GM19455 (cell line): ENCODE results near the gene MAP2.

Source experiments
- ATAC-seq: cut with Tn5 transposase; IDR thresholded peaks from one replicate; pipeline ENCODE4 v1.9.1; 2021; ENCODE audit not compliant: unreplicated experiment

MAP2 gene

DNA sequence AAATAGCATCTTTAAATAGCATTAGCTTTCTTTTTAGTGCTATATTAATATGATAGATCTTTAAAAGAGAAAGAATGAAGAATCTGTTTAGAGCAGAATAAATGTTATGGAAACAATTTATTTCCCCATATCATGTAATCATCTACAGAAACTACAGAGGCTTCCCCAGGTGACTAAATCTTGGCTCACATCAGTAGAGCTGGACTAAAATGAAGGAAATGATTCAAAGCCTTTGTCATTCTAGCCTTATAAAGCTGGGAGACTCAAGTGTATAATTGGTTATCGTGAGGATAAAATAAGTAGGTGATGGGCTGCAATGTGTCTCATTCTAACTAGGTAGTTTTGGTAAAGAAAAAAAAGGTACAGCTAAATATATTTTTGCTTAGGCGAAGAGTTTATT is 264.5 kb downstream of the MAP2 start:
- ATAC-seq: no peak

DNA sequence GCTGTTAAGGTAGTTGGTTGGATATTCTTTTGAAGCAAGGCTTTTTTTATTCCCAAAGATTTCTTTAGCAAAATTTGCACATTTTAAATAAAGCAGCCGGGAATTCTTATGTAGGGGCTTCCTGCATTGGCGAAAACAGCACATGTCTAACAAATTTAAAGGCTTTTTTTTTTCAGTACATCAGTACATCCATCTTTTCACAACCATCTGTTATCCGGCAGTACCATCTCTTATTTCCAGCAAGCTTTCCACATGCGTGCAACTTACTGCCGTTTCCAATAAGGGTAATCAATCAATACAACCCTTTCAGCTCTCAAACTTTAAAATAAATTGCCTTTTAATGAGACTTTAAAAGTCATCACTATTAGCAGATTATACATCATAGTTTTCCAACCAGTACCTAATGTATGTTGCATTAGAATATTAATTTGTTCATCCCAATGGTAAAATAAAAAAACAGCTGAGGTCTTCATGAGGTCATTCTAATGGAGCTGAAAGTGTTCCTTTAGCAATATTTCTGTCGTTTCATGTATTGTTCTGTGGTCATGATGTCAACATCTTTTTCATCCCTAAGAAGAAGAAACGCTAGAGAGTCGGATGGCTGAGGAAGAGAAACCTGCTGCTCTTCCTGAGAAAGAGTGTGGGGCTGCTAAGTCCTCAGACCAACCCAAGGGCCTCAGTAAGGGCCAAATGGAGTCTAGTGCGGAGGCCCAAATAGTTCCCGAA is 266.3 kb downstream of the MAP2 start:
- ATAC-seq: no peak

DNA sequence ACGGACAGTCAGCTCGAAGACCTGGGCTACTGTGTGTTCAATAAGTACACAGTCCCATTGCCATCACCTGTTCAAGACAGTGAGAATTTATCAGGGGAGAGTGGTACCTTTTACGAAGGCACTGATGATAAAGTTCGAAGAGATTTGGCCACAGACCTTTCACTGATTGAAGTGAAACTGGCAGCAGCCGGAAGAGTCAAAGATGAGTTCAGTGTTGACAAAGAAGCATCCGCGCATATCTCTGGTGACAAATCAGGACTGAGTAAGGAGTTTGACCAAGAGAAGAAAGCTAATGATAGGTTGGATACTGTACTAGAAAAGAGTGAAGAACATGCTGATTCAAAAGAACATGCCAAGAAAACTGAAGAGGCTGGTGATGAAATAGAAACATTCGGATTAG is 270.9 kb downstream of the MAP2 start:
- peak; percentile 47 for ATAC-seq

DNA sequence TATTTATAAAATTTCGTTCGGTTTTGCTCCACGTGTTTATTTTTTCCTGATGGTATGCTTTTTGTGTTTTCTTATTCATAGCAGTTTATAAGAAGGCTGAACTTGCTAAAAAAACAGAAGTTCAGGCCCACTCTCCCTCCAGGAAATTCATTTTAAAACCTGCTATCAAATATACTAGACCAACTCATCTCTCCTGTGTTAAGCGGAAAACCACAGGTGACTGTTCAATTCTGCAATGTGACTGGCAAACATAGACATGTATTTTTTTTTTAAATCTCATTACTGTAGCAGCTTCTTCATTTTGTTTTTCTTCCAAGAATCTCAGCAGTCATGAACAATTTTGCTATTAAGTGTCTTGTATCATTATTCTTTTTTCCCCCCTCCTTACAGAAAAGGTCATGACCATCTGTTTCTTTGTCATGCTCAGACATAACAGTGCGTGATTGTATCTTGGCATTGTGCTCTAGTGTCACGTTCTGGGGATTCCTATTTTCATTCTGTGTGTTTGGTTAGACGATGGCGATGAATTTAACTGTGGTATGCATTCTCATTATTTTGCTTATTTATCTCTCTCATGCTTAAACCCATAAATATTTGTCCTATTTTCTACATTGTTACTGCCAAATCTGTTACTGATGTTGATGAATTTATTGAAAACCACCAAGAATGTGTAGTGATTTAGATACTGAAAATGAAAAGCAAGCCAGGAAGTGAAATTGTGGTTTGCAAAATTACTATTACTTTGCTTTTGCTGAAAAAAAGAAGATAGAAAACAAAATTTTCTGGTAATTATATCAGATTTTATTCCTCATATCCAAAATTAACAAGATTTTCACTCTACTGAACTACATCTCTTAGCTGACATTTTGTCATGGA is 273.2 kb downstream of the MAP2 start:
- ATAC-seq: peak; percentile 73

DNA sequence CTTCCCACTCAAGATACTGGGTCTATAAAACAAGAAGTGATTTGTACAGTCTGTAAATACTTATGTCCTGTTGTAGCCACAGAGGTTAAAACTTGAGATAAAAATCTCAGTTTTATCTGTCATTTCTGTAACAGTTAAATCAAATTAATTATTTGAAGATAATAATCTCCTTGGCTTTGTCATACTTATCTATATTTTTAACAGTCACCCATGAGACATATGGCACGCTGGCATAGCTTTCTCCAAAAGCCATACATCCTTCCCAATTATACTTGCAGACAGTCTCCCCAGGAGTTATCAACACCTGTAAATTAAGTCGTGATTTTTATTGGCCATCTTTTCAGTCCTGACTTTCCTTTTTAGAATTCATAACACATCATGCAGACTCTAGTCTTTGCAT is 278.9 kb downstream of the MAP2 start:
- no peak for ATAC-seq

DNA sequence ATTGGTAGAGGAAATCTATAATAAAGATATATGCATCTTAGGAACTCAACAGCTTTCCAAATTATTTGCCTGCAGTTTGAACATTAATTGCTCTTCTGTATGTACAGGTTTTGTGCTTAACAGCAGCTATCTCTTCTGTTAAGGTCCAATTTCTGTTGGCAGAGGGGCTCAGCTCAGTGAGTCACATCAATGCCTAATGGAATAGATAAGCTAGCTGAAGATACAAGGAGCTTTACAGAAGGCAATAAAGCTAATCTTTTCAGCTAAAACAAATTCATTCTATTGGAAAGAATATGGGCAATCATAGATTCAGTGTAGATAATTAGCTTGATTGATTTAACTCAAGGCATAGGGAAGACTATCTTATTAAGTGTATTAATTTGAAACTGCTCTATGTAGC is 289.4 kb downstream of the MAP2 start:
- ATAC-seq: no peak

DNA sequence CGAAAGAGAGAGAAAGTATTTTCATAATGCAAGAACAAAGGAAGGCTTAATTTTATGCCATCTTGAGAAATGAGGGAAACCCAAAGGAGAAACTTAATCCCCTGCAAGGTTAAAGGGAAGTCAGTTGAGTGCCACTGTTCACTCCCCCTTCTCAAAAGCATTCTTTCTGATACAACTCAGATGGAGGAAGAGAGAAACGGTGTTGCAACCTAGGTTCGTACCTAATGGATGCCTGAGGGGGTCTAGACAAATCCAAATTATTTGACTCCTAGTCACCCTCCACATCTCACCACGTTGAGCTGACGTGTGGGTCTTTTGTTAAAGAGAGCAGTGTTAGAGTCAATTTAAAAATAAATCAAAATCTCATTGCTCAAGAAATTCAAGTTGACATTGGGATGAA is 295.2 kb downstream of the MAP2 start:
- no peak for ATAC-seq

GRCh38 chr2:209721497-209721896 is 297.6 kb downstream of the MAP2 start:
- no peak for ATAC-seq

GRCh38 chr2:209726311-209726710 is 302.5 kb downstream of the MAP2 start:
- ATAC-seq: no peak

DNA sequence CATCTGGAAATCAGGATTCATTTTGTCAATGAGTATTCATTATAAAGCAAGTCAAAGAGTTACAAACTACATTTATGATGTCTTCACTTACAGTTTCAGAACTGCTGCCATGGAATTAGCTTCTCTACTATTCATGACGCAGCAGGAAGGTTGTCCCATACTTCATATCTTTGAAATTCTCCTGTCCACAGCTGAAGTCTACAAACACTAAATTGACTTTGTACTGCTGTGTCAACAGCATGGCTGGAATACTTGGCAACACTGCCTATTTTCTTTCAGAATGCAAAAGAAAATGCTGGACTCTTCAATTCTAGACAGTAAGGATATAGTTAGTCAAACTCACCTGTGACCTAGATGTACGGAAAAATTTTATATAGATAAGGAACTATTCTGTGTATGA is 303.2 kb downstream of the MAP2 start:
- ATAC-seq: no peak

DNA sequence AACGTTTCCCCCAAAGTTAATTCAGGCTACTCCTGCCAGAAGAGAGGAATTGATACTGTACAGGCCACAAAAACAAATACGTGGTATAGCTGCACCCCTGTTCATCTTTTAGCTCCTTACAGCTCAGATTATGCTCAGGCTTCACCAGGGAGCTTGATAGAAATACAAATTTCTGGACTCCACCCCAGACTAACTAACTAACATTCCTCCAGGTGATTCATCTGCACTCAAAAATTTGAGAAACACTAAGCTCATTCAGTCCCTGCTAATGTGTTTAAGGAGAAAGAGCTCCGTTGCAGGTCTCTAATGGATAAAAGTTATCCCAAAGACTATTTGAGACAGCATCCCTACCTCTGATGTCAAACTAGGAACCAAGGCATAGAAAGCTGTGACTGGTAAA is 311.0 kb downstream of the MAP2 start:
- ATAC-seq: no peak

DNA sequence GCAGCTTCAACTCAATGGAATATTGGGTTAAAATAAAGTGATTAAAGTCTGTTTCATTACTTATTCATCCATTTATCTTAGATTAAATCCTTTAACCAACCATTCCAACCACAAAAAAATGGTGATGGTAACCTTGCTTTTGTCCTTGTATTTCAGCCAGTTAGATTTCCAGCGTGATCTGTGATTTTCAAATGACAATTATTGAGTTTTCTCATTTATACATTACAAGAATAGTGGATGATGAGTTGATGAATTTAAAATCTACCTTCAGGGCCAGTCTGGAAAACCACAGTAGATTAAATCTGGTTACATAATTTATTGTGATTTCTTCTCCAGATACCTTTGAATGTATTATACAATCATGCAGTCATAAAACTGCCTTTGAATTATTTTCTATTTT is 318.1 kb downstream of the MAP2 start:
- no peak for ATAC-seq

- ATAC-seq: no peak
Observed at GRCh38 chr2:209753020-209753419, 329.2 kb downstream of the MAP2 start.

DNA sequence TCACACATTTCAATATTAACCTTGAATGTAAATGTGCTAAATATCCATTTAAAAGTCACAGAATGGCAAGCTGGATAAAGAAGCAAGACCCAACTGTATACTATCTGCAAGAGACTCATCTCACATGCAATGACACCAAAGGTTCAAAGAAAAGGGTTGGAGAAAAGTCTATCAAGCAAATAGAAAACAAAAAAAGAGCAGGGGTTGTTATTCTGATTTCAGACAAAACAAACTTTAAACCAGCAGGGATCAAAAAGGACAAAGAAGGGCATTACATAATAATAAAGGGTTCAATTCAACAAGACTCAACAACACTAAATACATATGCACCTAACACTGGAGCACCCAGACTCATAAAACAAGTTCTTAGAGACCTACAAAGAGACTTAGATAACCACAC is 333.3 kb downstream of the MAP2 start:
- no peak for ATAC-seq

DNA sequence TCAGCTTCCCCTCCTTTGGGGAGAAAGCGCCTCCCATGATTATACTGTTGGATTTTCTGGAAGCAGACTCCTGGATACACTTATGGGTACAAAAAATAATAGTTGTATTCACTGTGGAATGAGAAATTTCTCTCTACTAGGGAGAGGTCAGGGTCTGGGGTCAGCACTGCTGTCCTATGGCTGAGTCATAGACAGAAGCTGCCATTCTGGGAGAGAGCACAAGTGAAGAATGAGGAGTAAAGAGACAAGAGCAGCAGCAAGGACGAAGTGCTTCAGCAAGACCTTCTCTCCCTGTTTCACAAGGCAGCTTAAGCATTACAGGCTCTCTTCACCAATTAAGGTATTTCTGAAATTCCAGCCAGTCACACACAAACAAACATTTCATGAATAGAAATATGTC is 337.7 kb downstream of the MAP2 start:
- no peak for ATAC-seq

DNA sequence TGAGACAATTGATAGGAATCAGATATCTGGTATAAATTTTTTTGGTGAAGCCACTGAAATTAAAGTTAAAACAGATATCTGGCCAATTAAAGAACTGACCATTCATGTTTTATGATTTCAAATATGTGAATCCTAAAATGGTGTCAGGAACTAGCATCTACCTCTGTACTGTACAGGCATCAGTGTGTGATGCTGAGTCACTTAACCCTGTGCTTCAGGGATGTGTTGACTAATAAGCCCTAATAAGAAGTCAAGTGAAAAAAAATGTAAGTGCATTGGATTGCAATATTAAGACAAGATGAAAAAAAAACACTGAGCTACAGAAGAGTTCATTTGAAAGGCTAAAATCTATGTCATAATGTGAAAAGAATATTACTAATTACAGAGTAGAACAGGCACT is 338.7 kb downstream of the MAP2 start:
- ATAC-seq: no peak

- ATAC-seq: no peak
Observed at GRCh38 chr2:209763106-209763505, 339.3 kb downstream of the MAP2 start.

DNA sequence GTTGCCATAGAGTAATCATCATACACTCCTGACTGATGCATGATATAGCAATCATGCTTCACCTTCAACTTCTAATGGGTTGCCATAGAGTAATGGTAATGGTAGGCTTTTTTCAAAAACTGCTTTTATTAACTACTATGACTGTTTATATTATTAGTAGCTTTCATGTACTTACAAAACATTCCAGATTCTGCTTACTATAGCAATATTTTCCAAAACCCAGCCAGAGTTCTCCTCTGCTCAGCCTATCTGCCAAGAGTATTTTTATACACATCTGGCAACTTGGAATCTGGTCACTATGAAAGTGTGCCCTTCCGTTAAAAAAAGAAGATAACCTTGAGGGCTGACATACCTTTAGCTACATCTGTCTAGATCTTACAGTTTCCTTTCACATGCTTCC is 342.8 kb downstream of the MAP2 start:
- no peak for ATAC-seq

DNA sequence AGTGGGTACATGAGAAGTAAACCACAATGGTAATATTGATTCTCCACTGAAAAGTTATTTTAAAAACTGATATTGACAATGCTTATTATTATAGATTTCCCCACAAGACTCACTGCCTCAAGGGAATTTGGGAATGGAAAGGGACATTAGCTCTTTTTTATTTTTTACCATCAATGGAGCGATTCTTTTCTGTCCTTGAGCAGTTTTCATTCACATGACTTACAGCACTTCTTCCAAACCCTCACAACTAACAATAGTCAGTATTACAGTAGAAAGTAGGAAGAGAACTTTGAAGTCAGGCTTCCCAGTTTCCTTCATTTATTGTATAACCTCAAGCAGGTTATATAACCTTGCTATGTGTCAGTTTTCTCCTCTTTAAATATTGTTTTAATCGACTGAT is 343.5 kb downstream of the MAP2 start:
- no peak for ATAC-seq

DNA sequence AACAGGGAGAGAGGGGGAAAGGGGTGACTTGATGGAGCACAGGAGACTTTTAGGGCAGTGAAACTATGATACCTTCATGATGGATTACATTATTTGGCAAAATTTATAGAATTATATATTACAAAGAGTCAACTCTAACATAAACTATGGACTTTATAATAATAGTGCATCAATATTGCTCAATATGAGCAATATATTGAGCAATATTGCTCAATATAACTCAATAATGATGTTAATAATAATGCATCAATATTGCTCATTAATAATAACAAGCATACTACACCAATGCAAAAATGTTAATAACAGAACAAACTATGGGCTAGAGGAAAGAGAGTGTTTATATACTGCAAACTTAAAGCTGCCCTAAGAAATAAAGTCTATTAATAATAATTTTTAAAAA is 344.7 kb downstream of the MAP2 start:
- ATAC-seq: no peak

GRCh38 chr2:209771474-209772289 is 347.8 kb downstream of the MAP2 start, which contains the start of gene UNC80:
Gene UNC80, plus strand, starts transcription at chr2:209771832. Its CDS starts 241 bp downstream, at chr2:209772073.
- ATAC-seq: no peak

GRCh38 chr2:209772290-209772685 is 348.4 kb downstream of the MAP2 start:
- no peak for ATAC-seq
